Smooth muscle cell (in vitro differentiated cells): ENCODE measurements around the gene NRXN2. TPM values are rescaled to one million over a fixed set of nuclear protein-coding genes. Genes with fewer than 3 reads are reported as not detected.

Experiments used
- DNase-seq: peaks from one replicate; lab custom pipeline; 2025; ENCODE audit not compliant: unreplicated experiment; lab: John Stamatoyannopoulos, UW
- H2AFZ ChIP-seq: fragments of 200-600 bp; sonication (generic); 2 replicates; pipeline ENCODE4 v1.6.0; 2016; ENCODE audit warnings: antibody characterized with exemption, low read depth, mild to moderate bottlenecking
- H3F3A ChIP-seq: fragments of 200-600 bp; sonication (generic); 2 replicates; pipeline ENCODE4 v1.6.0; 2017; ENCODE audit warnings: antibody characterized with exemption, low read depth
- H3K27ac ChIP-seq: fragments of 200-600 bp; sonication (generic); 2 replicates; pipeline ENCODE4 v1.5.1; 2016; ENCODE audit warnings: low read depth, mild to moderate bottlenecking
- H3K27me3 ChIP-seq: fragments of 200-600 bp; sonication (generic); 2 replicates; pipeline ENCODE4 v1.6.1; 2016; ENCODE audit warnings: low read depth, mild to moderate bottlenecking
- H3K36me3 ChIP-seq: fragments of 200-600 bp; sonication (generic); 2 replicates; pipeline ENCODE4 v1.5.1; 2016; ENCODE audit warnings: low read depth
- H3K4me1 ChIP-seq: fragments of 200-600 bp; sonication (generic); 2 replicates; pipeline ENCODE4 v1.5.1; 2016; ENCODE audit warnings: low read depth
- H3K4me2 ChIP-seq: fragments of 200-600 bp; sonication (generic); 2 replicates; pipeline ENCODE4 v1.6.0; 2016; ENCODE audit warnings: mild to moderate bottlenecking
- H3K4me3 ChIP-seq: fragments of 200-600 bp; sonication (generic); 2 replicates; pipeline ENCODE4 v1.5.1; 2016; ENCODE audit warnings: mild to moderate bottlenecking
- H3K79me2 ChIP-seq: fragments of 200-600 bp; sonication (generic); 2 replicates; pipeline ENCODE4 v1.6.0; 2016; ENCODE audit warnings: low read depth, mild to moderate bottlenecking
- H3K9ac ChIP-seq: fragments of 200-600 bp; sonication (generic); 2 replicates; pipeline ENCODE4 v1.6.0; 2016; ENCODE audit warnings: low read depth
- H3K9me3 ChIP-seq: fragments of 200-600 bp; sonication (generic); replicated peaks from 2 replicates; pipeline ENCODE4 v1.5.1; 2016; ENCODE audit warnings: low read depth
- H4K20me1 ChIP-seq: fragments of 200-600 bp; sonication (generic); 2 replicates; pipeline ENCODE4 v1.6.0; 2016; ENCODE audit warnings: low read depth
- CTCF ChIP-seq: fragments of 200-600 bp; sonication (generic); IDR thresholded peaks from 2 replicates; pipeline ENCODE4 v1.5.1; 2017; ENCODE audit warnings: borderline replicate concordance, mild to moderate bottlenecking, antibody characterized with exemption; ENCODE audit not compliant: insufficient read depth, poor library complexity, severe bottlenecking
- WGBS: methylation state at CpG from one replicate; pipeline ENCODE4 v1.1.7; 2016; ENCODE audit warnings: low lambda C conversion rate; 5-methylcytosine and 5-hydroxymethylcytosine counted together
- polyA plus RNA-seq: library from polyadenylated mRNA; unstranded; fragments of >200 nt; fragmentation: Nextera tagmentation; extraction: Ambion mirVana; gene quantifications from 2 replicates; pipeline ENCODE4 v1.2.1, GENCODE V29; 2016
- total RNA-seq: library from RNA; depleted of rRNA; stranded (reverse); fragments of >200 nt; gene quantifications from 2 replicates; pipeline ENCODE4 v1.2.3, GENCODE V29; 2014

Gene NRXN2
- total and polyA plus RNA-seq, 2 experiments from 2014 or later = 1.4 to 1.7 TPM

- H3K9ac ChIP-seq = no peak overlapping the region
- peaks cover 33% of the 10 kb centered on the region for H3K27me3 ChIP-seq
- H3K79me2 ChIP-seq = no peaks in the 10 kb centered on the region
- no peaks in the 10 kb centered on the region for H3K36me3 ChIP-seq
- no peaks in the 10 kb centered on the region for H3F3A ChIP-seq
- no peak for DNase-seq
- H2AFZ ChIP-seq = no peak overlapping the region
- H3K4me1 ChIP-seq = no peaks in the 10 kb centered on the region
- WGBS = 87% methylated on average over 7 of the region's 7 CpGs
- H4K20me1 ChIP-seq = no peaks in the 10 kb centered on the region
- H3K27ac ChIP-seq = no peak overlapping the region
- H3K4me3 ChIP-seq = no peak overlapping the region
- no peak overlapping the region for H3K4me2 ChIP-seq
- TF ChIP-seq CTCF = no peak
- H3K9me3 ChIP-seq = no peaks in the 10 kb centered on the region
Measured at GRCh38 chr11:64633555-64634159, 89.3 kb downstream of the NRXN2 start.

GRCh38 chr11:64632654-64633053 lies 90.3 kb downstream of the NRXN2 start:
- no peaks in the 10 kb centered on the region for H3K36me3 ChIP-seq
- H3K27me3 ChIP-seq = peaks cover 27% of the 10 kb centered on the region
- H3K79me2 ChIP-seq = no peaks in the 10 kb centered on the region
- no peak for TF ChIP-seq CTCF
- WGBS = 91% methylated on average over 10 of the region's 10 CpGs
- no peaks in the 10 kb centered on the region for H3F3A ChIP-seq
- no peak overlapping the region for H2AFZ ChIP-seq
- H3K4me1 ChIP-seq = no peaks in the 10 kb centered on the region
- no peak overlapping the region for H3K27ac ChIP-seq
- H3K9me3 ChIP-seq = no peaks in the 10 kb centered on the region
- DNase-seq = no peak
- no peak overlapping the region for H3K9ac ChIP-seq
- H3K4me3 ChIP-seq = no peak overlapping the region
- no peak overlapping the region for H3K4me2 ChIP-seq
- no peaks in the 10 kb centered on the region for H4K20me1 ChIP-seq

- H3F3A ChIP-seq = no peaks in the 10 kb centered on the region
- no peak overlapping the region for H3K27ac ChIP-seq
- H3K4me1 ChIP-seq = no peaks in the 10 kb centered on the region
- TF ChIP-seq CTCF = no peak
- H4K20me1 ChIP-seq = no peaks in the 10 kb centered on the region
- no peaks in the 10 kb centered on the region for H3K9me3 ChIP-seq
- DNase-seq = no peak
- no peaks in the 10 kb centered on the region for H3K79me2 ChIP-seq
- H3K4me2 ChIP-seq = no peak overlapping the region
- peaks cover 27% of the 10 kb centered on the region for H3K27me3 ChIP-seq
- WGBS = 84% methylated on average over 6 of the region's 6 CpGs
- H3K4me3 ChIP-seq = no peak overlapping the region
- H3K36me3 ChIP-seq = no peaks in the 10 kb centered on the region
- H3K9ac ChIP-seq = no peak overlapping the region
- no peak overlapping the region for H2AFZ ChIP-seq
Measured at GRCh38 chr11:64632237-64632636, 90.8 kb downstream of the NRXN2 start.

- H3K4me1 ChIP-seq = no peaks in the 10 kb centered on the region
- no peak for DNase-seq
- H3K9ac ChIP-seq = no peak overlapping the region
- no peak overlapping the region for H3K4me2 ChIP-seq
- no peaks in the 10 kb centered on the region for H3K36me3 ChIP-seq
- 83% methylated on average over 4 of the region's 4 CpGs for WGBS
- H3K4me3 ChIP-seq = no peak overlapping the region
- no peaks in the 10 kb centered on the region for H4K20me1 ChIP-seq
- H3F3A ChIP-seq = no peaks in the 10 kb centered on the region
- no peak overlapping the region for H3K27ac ChIP-seq
- no peak for TF ChIP-seq CTCF
- H3K27me3 ChIP-seq = peaks cover 27% of the 10 kb centered on the region
- H3K9me3 ChIP-seq = no peaks in the 10 kb centered on the region
- no peaks in the 10 kb centered on the region for H3K79me2 ChIP-seq
- no peak overlapping the region for H2AFZ ChIP-seq
Measured at GRCh38 chr11:64631675-64632074, 91.3 kb downstream of the NRXN2 start.
